Neural cell (in vitro differentiated cells): Measurements from ENCODE around the gene CYP1A2. TPM values are rescaled to one million over a fixed set of nuclear protein-coding genes. Genes with fewer than 3 reads are reported as not detected.

ENCODE experiments used
- H2AFZ ChIP-seq: fragments of 200-600, 300-800 bp; sonication (generic), shearing (Covaris generic); 2 replicates; pipeline ENCODE4 v1.6.0; 2014; ENCODE audit warnings: low read depth, mild to moderate bottlenecking, antibody characterized with exemption, low read length, moderate library complexity
- H3F3A ChIP-seq: fragments of 200-600 bp; shearing (Covaris generic); 2 replicates; pipeline ENCODE4 v1.6.1; 2016; ENCODE audit warnings: mild to moderate bottlenecking, moderate library complexity, mixed read lengths, antibody characterized with exemption, low read length; ENCODE audit not compliant: insufficient read depth, poor library complexity, severe bottlenecking
- H3K27ac ChIP-seq: fragments of 200-600, 300-800 bp; sonication (generic), shearing (Covaris generic); 2 replicates; pipeline ENCODE4 v1.5.1; 2014; ENCODE audit warnings: mild to moderate bottlenecking, low read length, moderate library complexity
- H3K27me3 ChIP-seq: fragments of 300-800, 200-600 bp; sonication (generic), shearing (Covaris generic); 2 replicates; pipeline ENCODE4 v1.6.0; 2014; ENCODE audit warnings: mild to moderate bottlenecking, low read depth, low read length, moderate library complexity; ENCODE audit not compliant: insufficient read depth
- H3K36me3 ChIP-seq: fragments of 300-800, 200-600 bp; sonication (generic), shearing (Covaris generic); 2 replicates; pipeline ENCODE4 v1.5.1; 2014; ENCODE audit warnings: mild to moderate bottlenecking, antibody characterized with exemption, low read length, moderate library complexity; ENCODE audit not compliant: insufficient read depth
- H3K4me2 ChIP-seq: fragments of 300-800, 200-600 bp; sonication (generic), shearing (Covaris generic); 2 replicates; pipeline ENCODE4 v1.6.0; 2014; ENCODE audit warnings: mild to moderate bottlenecking, low read length
- H3K4me3 ChIP-seq: fragments of 300-800, 200-600 bp; sonication (generic), shearing (Covaris generic); 2 replicates; pipeline ENCODE4 v1.5.1; 2014; ENCODE audit warnings: mild to moderate bottlenecking, low read length, moderate library complexity
- H3K79me2 ChIP-seq: fragments of 200-600 bp; shearing (Covaris generic); replicated peaks from 2 replicates; pipeline ENCODE4 v1.6.0; 2014; ENCODE audit warnings: mild to moderate bottlenecking, low read length, moderate library complexity; ENCODE audit not compliant: insufficient read depth
- H3K9ac ChIP-seq: fragments of 300-800, 200-600 bp; sonication (generic), shearing (Covaris generic); 2 replicates; pipeline ENCODE4 v1.6.1; 2016; ENCODE audit warnings: mild to moderate bottlenecking, low read length, mixed read lengths
- H3K9me2 ChIP-seq: fragments of 200-600 bp; shearing (Covaris generic); 2 replicates; pipeline ENCODE4 v1.6.1; 2016; ENCODE audit warnings: mild to moderate bottlenecking, low read length, mixed read lengths; ENCODE audit not compliant: insufficient read depth
- H3K9me3 ChIP-seq: fragments of 200-600, 300-800 bp; sonication (generic), shearing (Covaris generic); 2 replicates; pipeline ENCODE4 v1.6.1; 2016; ENCODE audit warnings: mild to moderate bottlenecking, mixed run types, low read length, moderate library complexity, mixed read lengths
- H4K20me1 ChIP-seq: fragments of 200-600 bp; shearing (Covaris generic); 2 replicates; pipeline ENCODE4 v1.6.1; 2016; ENCODE audit warnings: mild to moderate bottlenecking, mixed run types; ENCODE audit not compliant: insufficient read depth
- EP300 ChIP-seq: fragments of 450-650 bp; conservative IDR thresholded peaks from 2 replicates; pipeline ENCODE4 v1.6.1; 2014; ENCODE audit warnings: antibody characterized with exemption, mild to moderate bottlenecking, moderate library complexity; ENCODE audit not compliant: poor library complexity, severe bottlenecking
- EZH2 ChIP-seq: fragments of 200-600, 300-800 bp; shearing (Covaris generic), sonication (generic); IDR thresholded peaks from 2 replicates; pipeline ENCODE4 v1.6.1; 2014; ENCODE audit warnings: antibody characterized with exemption, low read length, borderline replicate concordance, mild to moderate bottlenecking; ENCODE audit not compliant: insufficient read depth, poor library complexity, severe bottlenecking
- MXI1 ChIP-seq: fragments of 450-650 bp; conservative IDR thresholded peaks from 2 replicates; pipeline ENCODE4 v1.6.1; 2014; ENCODE audit warnings: antibody characterized with exemption, mild to moderate bottlenecking; ENCODE audit not compliant: poor library complexity, severe bottlenecking
- POLR2AphosphoS5 ChIP-seq: IDR thresholded peaks from 2 replicates; pipeline ENCODE4 v1.6.1; 2012
- RAD21 ChIP-seq: fragments of 450-650 bp; conservative IDR thresholded peaks from 2 replicates; pipeline ENCODE4 v1.6.1; 2014; ENCODE audit warnings: antibody characterized with exemption, mild to moderate bottlenecking, moderate library complexity
- SMC3 ChIP-seq: fragments of 450-650 bp; conservative IDR thresholded peaks from 2 replicates; pipeline ENCODE4 v1.6.1; 2014; ENCODE audit warnings: antibody characterized with exemption, mild to moderate bottlenecking, moderate library complexity; ENCODE audit not compliant: poor library complexity
- TAF1 ChIP-seq: IDR thresholded peaks from 2 replicates; pipeline ENCODE4 v1.6.1; 2012; ENCODE audit warnings: low read depth
- polyA plus RNA-seq: library from polyadenylated mRNA; depleted of rRNA; stranded (reverse); fragments of >200 nt; gene quantifications from 2 replicates; pipeline ENCODE4 v1.2.3, GENCODE V29; 2014
- TF ChIP-seq, protein P1 (sequence below): IDR thresholded peaks from 2 replicates; pipeline ENCODE4 v1.6.1; 2012; ENCODE audit warnings: borderline replicate concordance
- TF ChIP-seq, protein P2 (sequence below): fragments of 450-650 bp; IDR thresholded peaks from 2 replicates; pipeline ENCODE4 v1.5.1; 2014; ENCODE audit warnings: antibody characterized with exemption, mild to moderate bottlenecking, moderate library complexity; ENCODE audit not compliant: poor library complexity, severe bottlenecking

Gene CYP1A2
- polyA plus RNA-seq, 1 donor from 2014 or later = not detected

DNA sequence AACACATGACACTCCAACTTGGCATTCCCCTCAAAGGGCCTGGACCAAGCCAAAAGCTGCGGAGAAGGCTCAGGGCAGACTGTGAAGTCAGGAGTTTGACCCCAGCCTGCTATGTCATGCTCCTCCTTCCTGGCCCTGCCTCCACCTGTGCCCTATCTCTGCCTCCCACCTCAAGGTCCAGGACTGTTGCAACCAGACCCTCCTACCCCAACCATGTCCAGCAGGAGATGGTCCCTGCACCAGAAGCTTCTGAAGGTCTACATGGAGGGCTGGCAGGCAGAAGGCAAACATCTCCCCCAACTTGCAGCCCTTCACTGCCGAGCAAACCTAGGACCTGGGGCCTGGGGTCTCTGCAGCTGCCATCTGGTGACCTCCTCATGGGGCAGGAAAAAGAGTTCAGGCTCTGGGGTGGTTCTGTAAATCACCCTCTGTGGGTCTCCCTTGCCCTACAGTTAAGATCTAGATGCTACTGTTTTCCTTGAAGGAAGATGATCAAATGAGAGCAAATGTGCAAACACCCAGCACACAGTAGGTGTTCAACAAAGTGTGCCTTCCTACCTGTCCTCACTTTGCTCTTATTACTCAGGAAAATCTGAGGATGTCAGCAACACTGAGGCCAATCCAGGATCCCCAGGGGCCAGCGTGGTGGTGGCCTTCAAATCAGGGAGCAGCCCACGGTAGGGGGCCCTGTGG, 21.7 kb downstream of the CYP1A2 start:
- Histone ChIP-seq H2AFZ (no peak overlapping the region), H3K79me2 (no peaks in the 10 kb centered on the region), H3K9me3 (no peaks in the 10 kb centered on the region), H3K36me3 (no peaks in the 10 kb centered on the region), H3K4me3 (no peak overlapping the region), H3K9ac (no peak overlapping the region), H3K4me2 (no peak overlapping the region), H4K20me1 (no peaks in the 10 kb centered on the region), H3K27me3 (no peaks in the 10 kb centered on the region), H3K9me2 (no peaks in the 10 kb centered on the region), H3F3A (no peaks in the 10 kb centered on the region), H3K27ac (no peak overlapping the region)
- TF ChIP-seq SMC3 (no peak), MXI1 (no peak), POLR2AphosphoS5 (no peak), EZH2 (no peak), TAF1 (no peak), EP300 (no peak), RAD21 (no peak)
- TF ChIP-seq, protein P1, sequence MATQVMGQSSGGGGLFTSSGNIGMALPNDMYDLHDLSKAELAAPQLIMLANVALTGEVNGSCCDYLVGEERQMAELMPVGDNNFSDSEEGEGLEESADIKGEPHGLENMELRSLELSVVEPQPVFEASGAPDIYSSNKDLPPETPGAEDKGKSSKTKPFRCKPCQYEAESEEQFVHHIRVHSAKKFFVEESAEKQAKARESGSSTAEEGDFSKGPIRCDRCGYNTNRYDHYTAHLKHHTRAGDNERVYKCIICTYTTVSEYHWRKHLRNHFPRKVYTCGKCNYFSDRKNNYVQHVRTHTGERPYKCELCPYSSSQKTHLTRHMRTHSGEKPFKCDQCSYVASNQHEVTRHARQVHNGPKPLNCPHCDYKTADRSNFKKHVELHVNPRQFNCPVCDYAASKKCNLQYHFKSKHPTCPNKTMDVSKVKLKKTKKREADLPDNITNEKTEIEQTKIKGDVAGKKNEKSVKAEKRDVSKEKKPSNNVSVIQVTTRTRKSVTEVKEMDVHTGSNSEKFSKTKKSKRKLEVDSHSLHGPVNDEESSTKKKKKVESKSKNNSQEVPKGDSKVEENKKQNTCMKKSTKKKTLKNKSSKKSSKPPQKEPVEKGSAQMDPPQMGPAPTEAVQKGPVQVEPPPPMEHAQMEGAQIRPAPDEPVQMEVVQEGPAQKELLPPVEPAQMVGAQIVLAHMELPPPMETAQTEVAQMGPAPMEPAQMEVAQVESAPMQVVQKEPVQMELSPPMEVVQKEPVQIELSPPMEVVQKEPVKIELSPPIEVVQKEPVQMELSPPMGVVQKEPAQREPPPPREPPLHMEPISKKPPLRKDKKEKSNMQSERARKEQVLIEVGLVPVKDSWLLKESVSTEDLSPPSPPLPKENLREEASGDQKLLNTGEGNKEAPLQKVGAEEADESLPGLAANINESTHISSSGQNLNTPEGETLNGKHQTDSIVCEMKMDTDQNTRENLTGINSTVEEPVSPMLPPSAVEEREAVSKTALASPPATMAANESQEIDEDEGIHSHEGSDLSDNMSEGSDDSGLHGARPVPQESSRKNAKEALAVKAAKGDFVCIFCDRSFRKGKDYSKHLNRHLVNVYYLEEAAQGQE = no peak
- TF ChIP-seq, protein P2, sequence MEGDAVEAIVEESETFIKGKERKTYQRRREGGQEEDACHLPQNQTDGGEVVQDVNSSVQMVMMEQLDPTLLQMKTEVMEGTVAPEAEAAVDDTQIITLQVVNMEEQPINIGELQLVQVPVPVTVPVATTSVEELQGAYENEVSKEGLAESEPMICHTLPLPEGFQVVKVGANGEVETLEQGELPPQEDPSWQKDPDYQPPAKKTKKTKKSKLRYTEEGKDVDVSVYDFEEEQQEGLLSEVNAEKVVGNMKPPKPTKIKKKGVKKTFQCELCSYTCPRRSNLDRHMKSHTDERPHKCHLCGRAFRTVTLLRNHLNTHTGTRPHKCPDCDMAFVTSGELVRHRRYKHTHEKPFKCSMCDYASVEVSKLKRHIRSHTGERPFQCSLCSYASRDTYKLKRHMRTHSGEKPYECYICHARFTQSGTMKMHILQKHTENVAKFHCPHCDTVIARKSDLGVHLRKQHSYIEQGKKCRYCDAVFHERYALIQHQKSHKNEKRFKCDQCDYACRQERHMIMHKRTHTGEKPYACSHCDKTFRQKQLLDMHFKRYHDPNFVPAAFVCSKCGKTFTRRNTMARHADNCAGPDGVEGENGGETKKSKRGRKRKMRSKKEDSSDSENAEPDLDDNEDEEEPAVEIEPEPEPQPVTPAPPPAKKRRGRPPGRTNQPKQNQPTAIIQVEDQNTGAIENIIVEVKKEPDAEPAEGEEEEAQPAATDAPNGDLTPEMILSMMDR = no peak

DNA sequence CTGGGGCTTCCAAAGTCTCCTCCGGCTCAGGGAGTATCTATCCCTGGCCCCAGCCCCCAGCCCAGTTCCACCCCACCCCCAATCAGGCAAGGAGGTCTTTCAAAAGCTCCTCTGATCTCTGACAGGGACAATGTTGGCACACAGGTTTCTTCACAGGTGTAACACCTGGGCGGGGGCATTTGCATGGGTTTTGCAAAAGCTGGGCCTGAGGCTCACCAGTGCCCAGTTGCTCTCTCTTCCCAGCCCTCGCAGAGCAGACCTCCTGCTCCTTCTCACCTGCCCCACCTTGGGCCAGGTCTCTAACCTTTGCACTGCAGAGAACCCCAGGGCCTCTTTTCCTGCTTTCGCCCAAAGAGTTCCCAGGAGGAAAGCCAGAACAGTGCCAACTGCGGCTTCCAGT, 24.7 kb downstream of the CYP1A2 start:
- no peaks in the 10 kb centered on the region for H3K9me2 ChIP-seq
- H3K9me3 ChIP-seq = no peaks in the 10 kb centered on the region
- no peak overlapping the region for H3K27ac ChIP-seq
- no peaks in the 10 kb centered on the region for H3K36me3 ChIP-seq
- H3F3A ChIP-seq = no peaks in the 10 kb centered on the region
- no peaks in the 10 kb centered on the region for H3K27me3 ChIP-seq
- no peaks in the 10 kb centered on the region for H3K79me2 ChIP-seq
- H2AFZ ChIP-seq = no peak overlapping the region
- H3K9ac ChIP-seq = no peak overlapping the region
- H3K4me2 ChIP-seq = no peak overlapping the region
- no peaks in the 10 kb centered on the region for H4K20me1 ChIP-seq
- H3K4me3 ChIP-seq = no peak overlapping the region
- TF ChIP-seq TAF1 (no peak), EZH2 (no peak), MXI1 (no peak), POLR2AphosphoS5 (no peak), EP300 (no peak), SMC3 (no peak), RAD21 (no peak)
- TF ChIP-seq, protein P1 = no peak
- TF ChIP-seq, protein P2 = no peak
